ENCODE measurements around the gene BSCL2.
"Not testable (repeated sequence)": the region's sequence is repeated elsewhere in the genome, so short reads cannot be mapped to it uniquely, and the experiment has no call there.

BSCL2 gene

GRCh38 chr11:62652161-62653006, 54.8 kb downstream of the BSCL2 start:
- no peak for DNase-seq

DNA sequence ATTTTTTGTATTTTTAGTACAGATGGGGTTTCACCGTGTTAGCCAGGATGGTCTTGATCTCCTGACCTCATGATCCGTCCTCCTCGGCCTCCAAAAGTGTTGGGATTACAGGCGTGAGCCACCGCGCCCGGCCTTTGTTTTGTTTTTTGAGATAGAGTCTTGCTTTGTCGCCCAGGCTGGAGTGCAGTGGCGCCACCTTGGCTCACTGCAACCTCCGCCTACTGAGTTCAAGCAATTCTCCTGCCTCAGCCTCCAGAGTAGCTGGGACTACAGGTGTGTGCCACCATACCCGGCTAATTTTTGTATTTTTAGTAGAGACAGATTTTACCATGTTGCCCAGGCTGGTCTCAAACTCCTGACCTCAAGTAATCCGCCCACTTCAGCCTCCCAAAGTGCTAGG, 56.9 kb downstream of the BSCL2 start:
- DNase-seq = not testable (repeated sequence)

DNA sequence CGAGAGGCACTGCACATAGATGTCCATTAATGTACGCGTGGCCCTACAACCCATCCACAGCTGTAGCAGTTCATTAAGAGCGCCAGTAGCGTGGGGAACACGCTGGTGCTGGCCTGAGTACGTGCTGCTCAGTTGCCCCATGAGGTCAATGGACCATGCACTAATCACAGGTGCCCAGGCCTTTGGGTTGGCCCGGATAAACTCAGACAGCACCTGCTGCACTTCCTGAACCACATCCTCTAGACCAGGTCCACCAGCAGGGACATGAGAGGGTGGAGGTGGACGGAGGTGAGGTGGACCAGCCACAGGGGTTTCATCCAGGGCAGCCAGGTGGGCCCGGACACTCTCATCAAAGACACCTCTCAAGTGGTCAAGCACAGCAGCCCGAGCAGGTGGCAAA, 57.7 kb downstream of the BSCL2 start:
- DNase-seq = no peak

DNA sequence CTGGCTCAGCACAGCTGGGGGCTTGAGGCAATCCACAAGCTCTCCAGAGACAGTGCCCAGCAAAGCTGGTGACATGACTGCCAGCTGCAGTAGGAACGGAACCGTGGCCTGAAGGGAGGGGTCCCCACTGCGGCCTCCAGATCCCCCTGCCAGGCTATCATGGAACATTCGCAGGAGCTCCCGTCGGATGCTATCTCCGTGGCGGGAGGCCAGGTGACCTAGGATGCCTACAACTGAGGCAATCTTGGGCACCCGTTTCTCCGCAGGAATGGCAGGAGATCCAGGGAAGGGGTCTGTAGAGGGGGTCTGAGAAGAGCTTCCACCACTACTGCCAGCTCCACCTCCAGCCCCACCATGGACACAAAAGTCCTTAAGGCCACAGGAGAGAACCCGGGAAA, 58.3 kb downstream of the BSCL2 start:
- DNase-seq = no peak

DNA sequence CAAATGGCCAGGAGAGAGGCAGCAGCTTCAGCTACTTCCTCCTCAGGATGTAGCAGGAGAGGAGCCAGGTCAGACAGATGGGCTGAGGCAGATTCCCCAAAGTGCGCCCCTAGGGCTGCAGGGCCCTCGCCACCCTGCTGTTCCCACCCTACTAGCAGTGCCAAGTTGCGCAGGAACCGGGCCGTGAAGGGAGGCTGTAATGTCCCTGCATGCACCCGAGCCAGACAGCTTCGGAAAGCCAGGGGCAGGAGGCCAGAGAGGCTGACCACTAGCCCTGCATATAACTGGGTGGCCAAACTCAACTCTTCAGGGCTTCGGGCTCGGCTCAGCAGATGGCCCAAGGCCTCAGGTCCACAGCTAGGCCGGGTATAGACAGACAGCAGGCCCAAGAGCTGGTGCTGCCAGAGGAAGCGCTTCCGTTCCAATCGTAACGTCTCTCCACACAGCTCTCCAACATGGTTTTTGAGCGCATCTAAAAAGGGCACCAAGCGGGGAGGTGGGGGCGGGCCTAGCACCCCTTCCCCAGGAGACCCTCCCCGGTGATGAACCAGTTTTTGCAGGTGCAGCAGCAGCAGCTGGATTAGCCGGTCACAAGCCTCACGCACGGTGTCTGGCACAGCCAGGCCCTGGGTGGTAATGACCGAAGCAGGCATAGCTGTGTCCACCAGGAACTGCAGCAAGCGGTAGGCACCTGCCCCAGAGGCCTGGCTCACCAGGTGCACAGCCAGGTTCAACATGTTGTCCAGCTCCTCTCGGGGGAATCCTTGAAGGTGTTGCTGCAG, 58.8 kb downstream of the BSCL2 start:
- DNase-seq = no peak

DNA sequence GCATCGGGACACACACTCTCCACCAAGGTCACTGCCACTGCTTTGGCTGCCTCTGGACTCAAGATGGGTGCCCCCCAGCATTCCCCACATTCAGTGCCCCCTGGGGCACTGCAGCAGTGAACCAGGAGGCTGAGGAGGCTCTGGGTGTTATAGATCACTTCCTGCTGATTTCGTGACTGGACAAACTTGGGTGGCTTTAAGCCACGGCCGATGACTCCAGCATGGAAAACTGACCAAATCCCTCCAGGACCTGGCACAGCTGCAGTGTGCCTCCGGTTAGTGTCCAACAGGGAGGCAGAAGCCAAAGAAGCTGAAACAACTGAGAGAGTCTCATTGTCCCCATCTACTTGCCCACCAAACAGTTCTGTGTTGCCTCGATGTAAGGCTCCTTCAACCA, 59.6 kb downstream of the BSCL2 start:
- no peak for DNase-seq

- no peak for DNase-seq
Observed at GRCh38 chr11:62646825-62647608, 60.2 kb downstream of the BSCL2 start.

- DNase-seq = peak; percentile 94
Observed at GRCh38 chr11:62645946-62646824, 61.0 kb downstream of the BSCL2 start, which contains the start of gene GANAB. GANAB (minus strand) TSS chr11:62646613; CDS start chr11:62646599, 14 bp downstream.

- DNase-seq = no peak
Observed at GRCh38 chr11:62645671-62645945, 61.6 kb downstream of the BSCL2 start.

GRCh38 chr11:62644220-62644619, 63.0 kb downstream of the BSCL2 start:
- no peak for DNase-seq

All from DMS153 (cell line).